DND-41 (cell line): ENCODE data around the gene MYH16.

Source experiments
- ATAC-seq: fragments of 200-7000 bp; cut with Tn5 transposase; 3 replicates; pipeline ENCODE4 v1.9.1; 2021; ENCODE audit warnings: low read depth; ENCODE audit not compliant: insufficient read depth
- DNase-seq: peaks from one replicate; pipeline ENCODE4 v3.0.0-alpha.2; 2020
- H2AFZ ChIP-seq: 2 replicates; pipeline ENCODE4 v1.6.0; 2012; ENCODE audit warnings: low read depth, low read length
- H3K27ac ChIP-seq: 2 replicates; pipeline ENCODE4 v1.5.1; 2012; ENCODE audit warnings: low read length, inconsistent platforms
- H3K27me3 ChIP-seq: fragments of 200-600 bp; sonication (generic); 2 replicates; pipeline ENCODE4 v1.6.0; 2012; ENCODE audit warnings: low read length, mild to moderate bottlenecking, inconsistent platforms; ENCODE audit not compliant: insufficient read depth, poor library complexity
- H3K36me3 ChIP-seq: 2 replicates; pipeline ENCODE4 v1.5.1; 2012; ENCODE audit warnings: low read length, inconsistent platforms; ENCODE audit not compliant: insufficient read depth
- H3K4me1 ChIP-seq: 2 replicates; pipeline ENCODE4 v1.5.1; 2012; ENCODE audit warnings: mild to moderate bottlenecking, low read length; ENCODE audit not compliant: insufficient read depth
- H3K4me2 ChIP-seq: 2 replicates; pipeline ENCODE4 v1.6.0; 2012; ENCODE audit warnings: mild to moderate bottlenecking, moderate library complexity, low read length, inconsistent platforms; ENCODE audit not compliant: insufficient read depth
- H3K4me3 ChIP-seq, 2 experiments: fragments of 200-600 bp in 1 of 2; shearing (Covaris generic) in 1 of 2; 2 replicates each; pipeline ENCODE4 v1.5.1; 2012 to 2016; ENCODE audit warnings: inconsistent platforms in 2 of 2, low read length in 2 of 2, mild to moderate bottlenecking in 2 of 2, low read depth in 1 of 2, moderate library complexity in 1 of 2
- H3K79me2 ChIP-seq: 2 replicates; pipeline ENCODE4 v1.6.0; 2012; ENCODE audit warnings: low read length, inconsistent platforms; ENCODE audit not compliant: insufficient read depth
- H3K9ac ChIP-seq: 2 replicates; pipeline ENCODE4 v1.6.0; 2012; ENCODE audit warnings: low read depth, mild to moderate bottlenecking, inconsistent platforms, low read length, moderate library complexity
- H3K9me3 ChIP-seq: 2 replicates; pipeline ENCODE4 v1.5.1; 2012; ENCODE audit warnings: low read length, moderate library complexity, mild to moderate bottlenecking, inconsistent platforms; ENCODE audit not compliant: insufficient read depth, severe bottlenecking
- H4K20me1 ChIP-seq: 2 replicates; pipeline ENCODE4 v1.6.0; 2012; ENCODE audit warnings: low read length; ENCODE audit not compliant: insufficient read depth
- CTCF ChIP-seq: IDR thresholded peaks from 2 replicates; pipeline ENCODE4 v1.5.1; 2012; ENCODE audit warnings: borderline replicate concordance, low read length, moderate library complexity, mild to moderate bottlenecking; ENCODE audit not compliant: poor library complexity, severe bottlenecking; ENCODE audit errors: extremely low read depth
- EZH2 ChIP-seq: IDR thresholded peaks from 3 replicates; pipeline ENCODE4 v1.6.1; 2012; ENCODE audit warnings: borderline replicate concordance, low read depth, mild to moderate bottlenecking, moderate library complexity, low read length, inconsistent platforms; ENCODE audit not compliant: severe bottlenecking

Gene MYH16

GRCh38 chr7:99244939-99245338 lies 27.7 kb upstream of the MYH16 start:
- ATAC-seq: no peak
- H3K27me3 ChIP-seq: peaks cover 2% of the 10 kb centered on the region
- no peak overlapping the region for H3K27ac ChIP-seq
- no peak overlapping the region for H3K4me3 ChIP-seq
- H3K9me3 ChIP-seq: no peaks in the 10 kb centered on the region
- H3K79me2 ChIP-seq: no peaks in the 10 kb centered on the region
- H2AFZ ChIP-seq: no peak overlapping the region
- no peaks in the 10 kb centered on the region for H3K4me1 ChIP-seq
- no peaks in the 10 kb centered on the region for H3K36me3 ChIP-seq
- no peak overlapping the region for H3K4me2 ChIP-seq
- DNase-seq: no peak
- H4K20me1 ChIP-seq: no peaks in the 10 kb centered on the region
- H3K9ac ChIP-seq: no peak overlapping the region
- TF ChIP-seq CTCF (no peak), EZH2 (no peak)

DNA sequence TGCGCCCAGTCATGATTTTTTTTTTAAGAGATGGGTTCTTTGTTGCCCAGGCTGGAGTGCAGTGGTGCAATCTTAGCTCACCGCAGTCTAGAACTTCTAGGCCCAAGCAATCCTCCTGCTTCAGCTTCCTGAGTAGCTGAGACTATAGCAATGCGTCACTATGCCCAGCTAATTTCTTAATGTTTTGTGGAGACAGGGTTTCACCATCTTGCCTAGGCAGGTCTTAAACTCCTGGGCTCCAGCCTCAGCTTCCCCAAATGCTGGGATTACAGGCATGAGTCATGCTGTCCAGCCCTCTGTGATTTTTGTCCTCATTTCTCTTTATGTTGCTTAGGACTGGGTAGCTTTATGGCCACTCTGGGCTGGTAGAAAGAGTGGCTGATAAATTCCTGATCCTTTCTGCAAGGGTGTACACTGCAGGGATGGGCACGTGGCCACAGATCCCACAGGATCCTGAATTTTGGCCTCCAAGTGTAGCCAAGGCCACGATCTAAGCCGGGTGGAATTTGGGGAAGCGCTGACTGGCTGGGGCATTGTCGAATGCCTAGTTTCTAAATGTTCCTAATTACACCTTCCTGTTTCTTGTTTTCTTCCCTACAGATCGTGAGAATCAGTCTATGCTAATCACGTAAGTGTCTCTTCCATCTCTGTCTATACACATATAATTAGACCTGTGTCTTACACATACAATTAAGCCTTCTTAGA lies 24.1 kb upstream of the MYH16 start:
- H3K9ac ChIP-seq: no peak overlapping the region
- peaks cover 2% of the 10 kb centered on the region for H3K27me3 ChIP-seq
- no peaks in the 10 kb centered on the region for H4K20me1 ChIP-seq
- H3K27ac ChIP-seq: no peak overlapping the region
- H3K36me3 ChIP-seq: no peaks in the 10 kb centered on the region
- H3K79me2 ChIP-seq: no peaks in the 10 kb centered on the region
- no peaks in the 10 kb centered on the region for H3K9me3 ChIP-seq
- H2AFZ ChIP-seq: no peak overlapping the region
- H3K4me2 ChIP-seq: no peak overlapping the region
- H3K4me1 ChIP-seq: no peaks in the 10 kb centered on the region
- H3K4me3 ChIP-seq: no peak overlapping the region
- no peak for ATAC-seq
- no peak for TF ChIP-seq EZH2
- no peak for TF ChIP-seq CTCF
- DNase-seq: no peak

- no peaks in the 10 kb centered on the region for H4K20me1 ChIP-seq
Measured at GRCh38 chr7:99249985-99250575, 22.6 kb upstream of the MYH16 start.

More at GRCh38 chr7:99249985-99250575, 22.6 kb upstream of the MYH16 start:
- no peak overlapping the region for H3K27ac ChIP-seq
- H3K4me3 ChIP-seq: no peak overlapping the region
- ATAC-seq: no peak
- H3K4me1 ChIP-seq: no peaks in the 10 kb centered on the region
- no peak for DNase-seq
- peaks cover 2% of the 10 kb centered on the region for H3K27me3 ChIP-seq
- no peak overlapping the region for H2AFZ ChIP-seq
- no peak for TF ChIP-seq EZH2
- TF ChIP-seq CTCF: no peak
- no peaks in the 10 kb centered on the region for H3K9me3 ChIP-seq
- no peak overlapping the region for H3K4me2 ChIP-seq
- H3K79me2 ChIP-seq: no peaks in the 10 kb centered on the region
- H3K9ac ChIP-seq: no peak overlapping the region
- no peaks in the 10 kb centered on the region for H3K36me3 ChIP-seq
